GM21447 (cell line): ENCODE measurements around the gene SLC36A4.
A peak's percentile ranks its signal among the peaks of the same experiment; 100 is the strongest.
"Not testable (repeated sequence)": the region's sequence is repeated elsewhere in the genome, so short reads cannot be mapped to it uniquely, and the experiment has no call there.

Experiments used
- ATAC-seq: cut with Tn5 transposase; IDR thresholded peaks from one replicate; pipeline ENCODE4 v1.9.1; 2021; ENCODE audit not compliant: unreplicated experiment

Gene SLC36A4

GRCh38 chr11:93194673-93195291 lies 3.0 kb downstream of the SLC36A4 start:
- no peak for ATAC-seq

- ATAC-seq = no peak
Observed at GRCh38 chr11:93193731-93194130, 4.1 kb downstream of the SLC36A4 start.

GRCh38 chr11:93192163-93192562 lies 5.6 kb downstream of the SLC36A4 start:
- no peak for ATAC-seq

DNA sequence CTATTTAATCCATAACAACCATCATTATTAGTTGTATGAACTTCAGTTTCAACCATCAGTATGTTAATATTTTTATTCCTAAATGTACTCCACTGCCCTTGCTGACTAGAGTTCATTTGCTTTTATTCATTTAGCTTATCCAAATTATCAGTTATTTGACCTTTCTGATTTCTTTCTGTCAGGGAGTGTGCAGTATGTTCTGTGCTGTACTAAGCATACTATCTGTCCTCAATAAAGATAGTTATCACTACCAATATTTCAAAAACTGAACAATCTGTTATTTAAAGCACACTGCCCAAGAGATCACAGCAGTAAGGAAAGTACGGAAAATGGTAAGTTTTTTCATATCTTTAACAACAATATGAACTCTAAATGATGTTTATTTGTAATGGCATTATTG lies 8.3 kb downstream of the SLC36A4 start:
- ATAC-seq = no peak

GRCh38 chr11:93188726-93189125 lies 9.1 kb downstream of the SLC36A4 start:
- no peak for ATAC-seq

DNA sequence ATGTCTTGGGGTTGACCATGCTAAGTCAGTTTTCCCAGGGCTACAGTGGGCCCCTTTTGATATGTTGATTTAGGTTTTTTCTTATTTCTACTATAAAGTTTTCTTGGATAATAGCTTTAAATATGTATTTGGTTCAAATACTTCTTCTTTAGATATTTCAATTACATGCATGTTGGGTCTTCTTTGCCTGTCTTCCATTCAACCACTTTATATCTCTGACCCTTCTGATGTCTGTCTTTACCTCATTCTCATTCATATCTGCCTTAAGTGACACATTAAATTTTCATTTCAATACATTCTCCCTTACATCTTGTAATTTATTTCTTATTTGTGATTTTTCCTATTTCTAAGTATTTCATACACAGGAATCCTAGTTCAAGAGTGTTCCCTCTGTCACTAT lies 10.5 kb downstream of the SLC36A4 start:
- ATAC-seq = no peak

DNA sequence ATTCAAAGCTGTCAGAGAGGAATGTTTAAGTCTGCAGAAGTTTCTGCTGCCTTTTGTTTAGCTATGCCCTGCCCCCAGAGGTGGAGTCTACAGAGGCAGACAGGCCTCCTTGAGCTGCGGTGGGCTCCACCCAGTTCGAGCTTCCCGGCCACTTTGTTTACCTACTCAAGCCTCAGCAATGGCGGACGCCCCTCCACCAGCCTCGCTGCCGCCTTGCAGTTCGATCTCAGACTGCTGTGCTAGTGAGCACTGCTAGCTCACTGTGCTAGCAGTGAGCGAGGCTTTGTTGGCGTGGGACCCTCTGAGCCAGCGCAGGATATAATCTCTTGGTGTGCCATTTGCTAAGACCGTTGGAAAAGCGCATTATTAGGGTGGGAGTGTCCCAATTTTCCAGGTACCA lies 19.9 kb downstream of the SLC36A4 start:
- not testable (repeated sequence) for ATAC-seq

GRCh38 chr11:93169950-93170561 lies 27.7 kb downstream of the SLC36A4 start:
- no peak for ATAC-seq

- ATAC-seq = no peak
Observed at GRCh38 chr11:93169143-93169542, 28.6 kb downstream of the SLC36A4 start.

- peak; percentile 61 for ATAC-seq
Observed at GRCh38 chr11:93166862-93167261, 30.9 kb downstream of the SLC36A4 start.

DNA sequence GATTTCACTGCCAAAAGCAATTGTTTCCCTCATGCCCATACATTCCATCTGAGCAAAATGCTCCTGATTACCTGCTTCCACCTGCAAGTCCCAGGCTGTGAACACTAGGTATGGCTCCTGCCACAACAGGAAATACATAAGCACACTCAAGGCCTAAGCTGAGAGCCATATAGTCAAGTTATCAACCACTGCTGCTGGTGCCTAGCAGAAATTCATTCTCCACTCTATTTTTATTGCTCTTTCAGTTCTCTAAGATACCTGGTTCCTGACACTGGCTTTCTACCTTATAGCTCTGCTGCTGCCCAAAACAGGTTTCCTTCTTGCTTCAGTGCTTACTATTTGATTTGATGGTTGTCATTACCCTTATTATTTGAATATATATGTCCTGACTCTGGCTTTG lies 31.6 kb downstream of the SLC36A4 start:
- ATAC-seq = peak; percentile 43

DNA sequence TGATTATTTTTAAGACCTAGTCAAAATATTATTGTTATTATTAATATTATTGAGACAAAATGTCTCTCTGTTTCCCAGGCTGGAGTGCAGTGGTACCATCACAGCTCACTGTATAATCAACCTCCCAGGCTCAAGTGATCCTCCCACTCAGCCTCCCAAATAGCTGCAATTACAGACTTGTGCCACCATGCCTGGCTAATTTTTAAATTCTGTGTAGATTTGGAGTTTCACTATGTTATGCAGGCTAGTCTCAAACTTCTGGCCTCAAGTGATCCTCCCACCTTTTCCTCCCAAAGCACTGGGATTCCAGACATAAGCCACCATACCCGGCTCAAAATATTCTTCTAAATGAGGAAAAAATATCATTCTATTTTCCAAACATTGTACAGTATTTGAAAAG lies 37.0 kb downstream of the SLC36A4 start:
- no peak for ATAC-seq

DNA sequence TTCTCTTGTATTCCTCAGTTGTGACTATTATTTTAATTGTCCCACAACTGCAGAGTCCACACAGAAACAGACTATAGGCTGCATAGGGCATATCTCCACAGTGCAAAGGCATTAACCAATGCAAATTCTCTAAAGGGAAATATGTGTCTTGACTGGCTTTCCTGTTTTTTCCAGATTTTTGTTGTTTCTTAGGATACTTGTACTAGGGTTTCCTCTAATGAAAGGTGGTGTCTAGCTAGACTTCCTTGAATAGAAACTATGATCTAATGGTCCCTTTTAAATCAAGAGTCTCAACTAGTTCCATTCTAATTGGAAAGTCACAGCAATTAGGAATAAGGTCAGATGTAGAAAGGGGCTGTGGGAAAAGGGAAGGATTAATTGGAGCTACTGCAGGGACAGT lies 37.6 kb downstream of the SLC36A4 start:
- no peak for ATAC-seq

DNA sequence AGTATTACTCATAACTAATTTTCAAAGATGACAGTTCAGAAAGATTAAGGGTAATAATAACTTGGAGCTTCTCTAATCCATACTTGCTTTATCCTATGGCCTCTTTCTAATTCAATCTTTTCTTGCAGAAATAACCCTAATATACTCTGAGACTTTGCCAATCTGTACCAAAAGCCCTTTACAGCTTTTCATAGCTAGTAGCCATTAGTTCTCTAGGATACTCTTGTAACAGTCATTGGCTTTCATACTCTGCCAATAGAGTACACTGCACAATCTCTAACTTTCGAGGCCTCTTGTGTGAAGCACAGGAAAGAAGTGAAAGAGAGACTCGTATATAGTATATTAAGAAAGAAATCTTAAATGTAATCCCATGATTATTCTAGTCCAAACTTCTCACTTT lies 38.1 kb downstream of the SLC36A4 start:
- ATAC-seq = no peak

DNA sequence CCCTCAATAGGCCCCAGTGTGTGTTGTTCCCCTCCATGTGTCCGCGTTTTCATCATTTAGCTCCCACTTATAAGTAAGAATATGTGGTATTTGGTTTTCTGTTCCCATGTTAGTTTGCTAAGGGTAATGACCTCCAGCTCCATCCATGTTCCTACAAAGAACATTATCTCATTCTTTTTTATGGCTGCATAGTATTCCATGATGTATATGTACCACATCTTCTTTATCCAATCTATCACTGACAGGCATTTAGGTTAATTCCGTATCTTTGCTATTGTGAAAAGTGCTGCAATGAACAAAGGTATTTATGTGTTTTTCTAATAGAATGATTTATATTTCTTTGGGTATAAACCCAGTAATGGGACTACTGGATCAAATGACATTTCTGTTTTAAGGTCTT lies 42.1 kb downstream of the SLC36A4 start:
- no peak for ATAC-seq

DNA sequence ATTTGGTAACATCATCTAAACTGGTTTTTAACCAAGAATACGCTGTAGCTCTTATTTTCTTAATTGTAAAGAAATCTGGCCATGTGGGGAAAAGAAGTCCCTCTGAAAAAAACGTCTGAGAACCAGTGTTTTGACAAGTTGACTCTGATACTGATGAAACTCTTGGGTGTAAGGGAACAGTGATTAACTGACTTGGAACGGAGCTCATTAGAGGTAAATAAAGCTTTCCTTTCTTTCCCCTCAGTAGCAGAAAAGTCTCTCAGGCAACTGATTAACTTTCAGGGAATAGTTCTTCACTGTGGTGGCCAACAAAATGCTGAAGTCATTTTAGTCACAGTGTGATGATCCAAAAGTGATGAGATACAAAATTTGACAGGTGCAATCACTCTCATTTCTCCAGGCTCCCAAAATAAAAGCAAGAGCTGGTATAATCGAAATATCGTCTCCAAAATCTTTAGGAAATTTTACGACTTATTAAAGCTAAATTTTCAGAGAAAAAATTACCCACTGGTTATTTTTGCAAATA lies 52.3 kb downstream of the SLC36A4 start:
- ATAC-seq = no peak

- no peak for ATAC-seq
Observed at GRCh38 chr11:93143800-93144199, 54.0 kb downstream of the SLC36A4 start.

DNA sequence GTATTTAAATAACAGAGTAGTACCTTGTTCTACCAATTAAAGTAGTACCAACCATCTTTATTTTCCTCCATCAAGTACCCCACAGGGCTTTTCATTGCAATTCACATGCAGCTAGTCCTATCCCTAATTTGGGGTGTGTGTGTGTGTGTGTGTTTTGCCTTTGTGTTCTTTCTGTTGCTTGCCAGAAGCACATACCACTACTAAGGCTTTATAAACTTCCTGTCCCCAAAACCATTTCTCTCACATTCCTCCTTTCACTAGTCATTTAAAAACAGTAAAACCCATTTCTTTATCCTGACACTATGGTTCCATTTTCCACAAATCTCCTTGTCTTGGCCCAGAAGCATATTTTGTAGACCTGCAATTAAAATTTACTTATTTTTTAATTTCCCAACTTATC lies 54.6 kb downstream of the SLC36A4 start:
- ATAC-seq = no peak

DNA sequence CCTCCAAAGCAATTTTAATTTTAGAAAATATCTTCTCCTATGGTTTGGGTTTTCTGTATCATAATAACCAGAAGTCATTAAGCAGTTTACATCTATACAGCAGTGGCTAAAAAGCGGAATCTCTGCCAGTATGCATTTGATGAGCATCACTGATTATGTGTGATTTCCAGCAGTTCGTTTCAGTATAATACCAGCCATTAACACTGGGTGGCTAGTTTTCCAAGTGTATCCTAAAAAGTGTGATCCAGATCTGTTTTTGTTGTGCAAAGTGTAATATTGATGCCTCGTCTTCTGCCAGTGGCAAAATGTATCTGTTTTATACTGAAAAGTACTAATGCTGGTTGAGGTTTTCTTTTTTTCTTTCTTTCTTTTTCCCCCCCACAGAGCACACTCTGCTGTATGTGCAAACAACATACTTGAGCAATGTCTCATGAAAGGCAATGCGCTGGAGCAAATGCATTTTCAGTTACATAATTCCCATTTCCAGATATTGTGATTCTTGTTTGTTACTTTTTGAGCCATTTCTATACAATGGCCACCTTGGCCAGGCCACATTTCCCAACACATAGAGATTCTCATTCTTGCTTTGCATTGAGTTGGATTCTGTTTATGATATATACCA lies 64.2 kb downstream of the SLC36A4 start:
- no peak for ATAC-seq

DNA sequence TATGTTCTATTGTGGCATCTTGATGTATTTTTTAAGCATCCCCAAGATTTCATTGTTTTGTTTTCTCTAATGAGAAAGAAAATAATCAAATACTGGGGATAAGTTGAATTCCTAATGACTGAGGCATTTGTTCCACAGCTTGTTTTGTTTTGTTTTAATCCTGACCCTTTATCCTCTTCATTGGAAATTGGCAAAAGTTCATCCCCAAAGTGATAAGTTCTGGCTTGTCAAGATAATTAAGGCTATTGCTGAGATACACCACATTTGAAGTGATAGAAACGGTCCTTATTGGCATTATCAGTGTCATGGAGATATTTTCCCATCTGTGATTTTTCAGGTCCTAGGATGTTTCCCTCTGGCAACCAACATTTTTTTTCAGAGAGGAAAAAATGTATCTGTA lies 65.0 kb downstream of the SLC36A4 start:
- ATAC-seq = no peak

GRCh38 chr11:93131709-93132108 lies 66.1 kb downstream of the SLC36A4 start:
- no peak for ATAC-seq

GRCh38 chr11:93128574-93128973 lies 69.2 kb downstream of the SLC36A4 start:
- no peak for ATAC-seq
